Activated CD4-positive, CD25-positive, alpha-beta regulatory T cell treated with anti-CD3 and anti-CD28 coated beads, Interleukin-2, amount 50 U/mL, for 24 hours (primary cell): ENCODE measurements around the gene RASA4B.
"Not testable (repeated sequence)": the region's sequence is repeated elsewhere in the genome, so short reads cannot be mapped to it uniquely, and the experiment has no call there.

Experiments
- ATAC-seq, 2 donors: fragments of 150-1000 bp; cut with Tn5 transposase; one replicate each; pipeline ENCODE4 v1.10.0; 2021; ENCODE audit warnings: mild to moderate bottlenecking in 1 of 2, moderate library complexity in 1 of 2

The RASA4B gene

GRCh38 chr7:102472126-102473041 is 45.2 kb downstream of the RASA4B start:
- no peak for ATAC-seq

DNA sequence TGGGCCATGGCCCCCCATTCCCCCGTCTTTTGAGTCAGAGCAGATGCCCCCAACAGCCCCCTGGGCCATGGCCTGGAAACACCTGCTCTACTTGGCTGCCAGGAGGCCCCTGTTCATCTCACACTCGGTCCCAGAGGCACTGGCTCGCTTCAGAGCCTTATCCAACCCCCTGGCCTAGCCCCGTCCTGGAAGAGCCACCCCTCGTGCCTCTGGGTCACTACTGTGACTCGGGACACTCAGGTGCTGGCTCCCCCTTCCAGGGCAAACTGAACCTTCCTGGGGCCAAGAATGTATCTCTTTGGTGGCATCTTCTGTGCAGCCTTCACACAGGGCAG is 45.8 kb downstream of the RASA4B start:
- no peak for ATAC-seq

GRCh38 chr7:102469972-102470825 is 47.4 kb downstream of the RASA4B start:
- no peak for ATAC-seq

DNA sequence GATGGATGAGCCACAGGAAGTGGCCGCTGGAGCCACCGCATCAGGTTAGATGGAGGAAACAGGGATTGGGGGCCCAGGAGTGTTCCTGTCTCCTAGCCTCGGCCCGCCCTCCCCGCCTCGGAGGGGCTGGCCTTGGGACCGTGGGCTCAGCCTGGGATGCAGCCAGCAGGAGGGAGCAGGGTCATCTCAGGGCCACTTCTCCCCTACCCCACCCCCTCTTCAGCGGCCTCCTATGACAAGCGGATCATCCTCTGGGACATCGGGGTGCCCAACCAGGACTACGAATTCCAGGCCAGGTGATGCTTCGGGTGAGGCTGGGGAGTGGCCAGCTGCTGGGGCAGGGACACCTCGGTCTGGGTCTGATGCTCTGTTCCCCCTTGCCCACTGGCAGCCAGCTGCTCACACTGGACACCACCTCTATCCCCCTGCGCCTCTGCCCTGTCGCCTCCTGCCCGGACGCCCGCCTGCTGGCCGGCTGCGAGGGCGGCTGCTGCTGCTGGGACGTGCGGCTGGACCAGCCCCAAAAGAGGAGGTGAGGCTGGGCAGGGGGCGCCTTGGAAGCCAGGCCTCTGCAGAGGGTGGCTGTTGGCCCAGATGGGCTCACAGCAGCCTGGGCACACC is 48.1 kb downstream of the RASA4B start:
- ATAC-seq: no peak

- ATAC-seq: no peak
Observed at GRCh38 chr7:102468478-102469350, 48.9 kb downstream of the RASA4B start.

DNA sequence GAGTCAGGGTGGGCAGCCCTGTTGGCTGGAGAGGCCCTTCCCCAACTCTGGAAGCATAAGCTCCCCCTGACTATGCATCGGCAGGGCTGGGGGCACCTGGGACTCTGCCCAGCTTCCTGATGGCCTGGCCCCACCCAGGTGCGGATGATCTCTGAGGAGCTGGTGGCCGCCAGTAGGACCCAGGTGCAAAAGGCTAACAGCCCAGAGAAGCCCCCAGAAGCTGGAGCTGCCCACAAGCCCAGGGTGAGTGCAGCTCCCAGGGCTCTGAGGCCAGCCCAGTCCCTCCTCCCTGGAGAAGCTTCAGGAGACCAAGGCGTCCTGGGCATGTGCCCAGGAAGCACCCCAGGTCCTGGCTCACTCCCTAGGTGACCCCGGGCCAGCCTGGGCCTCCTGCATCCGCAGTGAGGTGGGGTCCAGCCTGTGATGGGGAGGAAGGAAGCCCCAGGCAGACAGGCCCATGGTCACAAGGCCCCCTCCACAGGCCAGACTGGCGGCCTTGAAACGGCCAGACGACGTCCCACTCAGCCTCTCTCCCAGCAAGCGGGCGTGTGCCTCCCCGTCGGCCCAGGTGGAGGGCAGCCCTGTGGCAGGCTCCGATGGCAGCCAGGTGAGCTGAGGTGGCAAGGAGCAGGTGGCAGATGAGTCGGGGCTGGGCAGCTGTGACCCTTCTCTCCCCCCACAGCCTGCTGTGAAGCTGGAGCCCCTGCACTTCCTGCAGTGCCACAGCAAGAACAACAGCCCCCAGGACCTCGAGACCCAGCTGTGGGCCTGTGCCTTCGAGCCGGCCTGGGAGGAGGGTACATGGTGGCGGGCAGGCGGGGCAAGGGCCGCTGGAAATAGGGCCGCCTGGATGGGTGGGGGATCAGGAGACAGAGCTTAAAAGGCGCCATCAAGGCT is 49.7 kb downstream of the RASA4B start:
- no peak for ATAC-seq

DNA sequence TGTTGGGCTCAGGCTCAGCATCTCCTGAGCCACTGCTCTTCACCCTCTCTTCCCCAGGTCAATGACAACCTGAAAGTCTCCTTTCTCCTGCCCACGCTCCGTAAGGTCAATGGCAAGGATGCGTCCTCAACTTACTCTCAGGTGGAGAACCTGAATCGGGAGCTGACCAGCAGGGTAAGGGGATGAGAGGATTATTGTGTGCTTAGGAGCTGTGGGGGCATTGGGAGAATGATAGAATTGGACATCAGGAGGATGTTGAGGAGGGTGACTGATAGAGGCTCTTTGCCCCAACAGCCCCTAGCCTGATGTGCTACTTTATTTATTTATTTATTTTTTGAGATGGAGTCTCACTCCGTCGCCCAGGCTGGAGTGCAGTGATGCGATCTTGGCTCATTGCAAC is 51.5 kb downstream of the RASA4B start:
- no peak for ATAC-seq

GRCh38 chr7:102464577-102465280 is 52.8 kb downstream of the RASA4B start, which contains the start of the genes ALKBH4 and LRWD1:
ALKBH4 (minus strand) TSS chr7:102464863; CDS start chr7:102464836, 27 bp downstream.
LRWD1 (plus strand) TSS chr7:102464984; CDS start chr7:102465081, 97 bp downstream.
- ATAC-seq: peak; percentile 93 to 95

- no peak for ATAC-seq
Observed at GRCh38 chr7:102463841-102464576, 53.6 kb downstream of the RASA4B start.

- ATAC-seq: no peak
Observed at GRCh38 chr7:102460467-102460866, 57.1 kb downstream of the RASA4B start.

GRCh38 chr7:102459221-102459844 is 58.2 kb downstream of the RASA4B start:
- ATAC-seq: no peak

DNA sequence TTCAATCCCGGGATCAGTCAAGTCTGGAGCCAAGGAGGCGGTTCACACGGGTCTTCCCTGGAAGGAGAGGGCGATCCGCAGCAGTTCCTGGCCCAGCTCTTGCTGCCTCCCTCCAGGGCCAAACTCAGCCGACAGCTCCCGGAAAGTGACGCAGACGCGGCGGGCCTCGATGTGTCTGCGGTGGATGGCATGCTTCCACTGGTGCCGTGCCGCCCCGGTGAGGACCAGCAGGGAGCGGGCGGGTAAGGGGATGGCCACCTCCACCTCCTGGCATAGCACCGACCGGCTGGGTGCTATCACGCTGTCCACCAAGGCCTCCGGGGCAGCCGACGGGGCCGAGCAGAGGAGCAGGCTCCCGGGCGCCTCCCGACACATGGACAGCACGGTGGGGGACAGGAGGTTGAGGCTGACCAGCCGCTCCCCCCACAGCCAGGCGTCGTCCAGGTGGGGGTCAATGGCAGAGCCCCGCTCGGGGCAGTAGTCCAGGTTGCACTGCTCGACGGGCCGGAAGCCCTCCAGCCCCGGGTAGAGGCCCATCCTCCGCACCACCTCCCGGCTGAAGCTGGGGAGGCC is 60.1 kb downstream of the RASA4B start:
- no peak for ATAC-seq

DNA sequence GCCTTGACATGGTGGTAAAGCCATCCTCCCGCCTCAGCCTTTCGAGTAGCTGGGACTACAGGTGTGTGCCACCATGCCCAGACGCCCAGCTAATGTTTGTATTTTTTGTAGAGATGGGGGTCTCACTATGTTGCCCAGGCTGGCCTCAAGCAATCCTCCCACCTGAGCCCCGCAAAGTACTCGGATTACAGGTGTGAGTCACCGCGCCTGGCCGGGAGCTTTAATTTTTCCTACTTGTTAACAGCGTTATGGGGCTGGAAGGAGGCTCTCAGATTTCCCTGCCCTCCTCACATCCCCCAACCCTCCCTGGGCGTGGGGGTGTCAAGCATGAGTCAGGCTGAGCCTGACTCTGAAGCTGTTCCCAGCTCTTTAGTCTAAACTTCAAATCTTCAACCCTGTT is 61.2 kb downstream of the RASA4B start:
- ATAC-seq: no peak

- no peak for ATAC-seq
Observed at GRCh38 chr7:102455596-102455995, 62.0 kb downstream of the RASA4B start.

GRCh38 chr7:102454932-102455331 is 62.6 kb downstream of the RASA4B start:
- ATAC-seq: not testable (repeated sequence)

GRCh38 chr7:102454468-102454867 is 63.1 kb downstream of the RASA4B start:
- ATAC-seq: no peak

- no peak for ATAC-seq
Observed at GRCh38 chr7:102453319-102453718, 64.3 kb downstream of the RASA4B start.

DNA sequence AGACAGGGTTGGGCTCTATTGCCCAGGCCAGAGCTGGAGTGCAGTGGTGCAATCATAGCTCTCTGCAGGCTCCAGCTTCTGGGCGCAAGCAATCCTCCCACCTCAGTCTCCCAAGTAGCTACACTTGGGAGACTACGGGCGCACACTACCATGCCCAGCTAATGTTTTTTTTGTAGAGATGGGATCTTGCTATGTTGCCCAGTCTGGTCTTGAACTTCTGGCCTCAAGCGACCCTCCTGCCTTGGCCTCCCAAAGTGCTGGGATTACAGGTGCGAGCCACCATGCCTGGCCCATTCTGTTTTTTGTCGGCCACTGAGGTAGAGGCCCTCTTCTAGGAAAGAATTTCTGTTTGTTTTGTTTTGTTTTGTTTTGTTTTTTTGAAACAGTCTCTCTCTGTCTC is 65.1 kb downstream of the RASA4B start:
- ATAC-seq: no peak
